ENCODE data around the gene HDAC1. TPM values are rescaled to one million over a fixed set of nuclear protein-coding genes. Genes with fewer than 3 reads are reported as not detected.

The HDAC1 gene
- total and polyA plus RNA-seq, 2 of the 13 experiments (the other 11 are each of a cell fraction or from before 2014, with no cell fraction given): 93.5 to 189 TPM

DNA sequence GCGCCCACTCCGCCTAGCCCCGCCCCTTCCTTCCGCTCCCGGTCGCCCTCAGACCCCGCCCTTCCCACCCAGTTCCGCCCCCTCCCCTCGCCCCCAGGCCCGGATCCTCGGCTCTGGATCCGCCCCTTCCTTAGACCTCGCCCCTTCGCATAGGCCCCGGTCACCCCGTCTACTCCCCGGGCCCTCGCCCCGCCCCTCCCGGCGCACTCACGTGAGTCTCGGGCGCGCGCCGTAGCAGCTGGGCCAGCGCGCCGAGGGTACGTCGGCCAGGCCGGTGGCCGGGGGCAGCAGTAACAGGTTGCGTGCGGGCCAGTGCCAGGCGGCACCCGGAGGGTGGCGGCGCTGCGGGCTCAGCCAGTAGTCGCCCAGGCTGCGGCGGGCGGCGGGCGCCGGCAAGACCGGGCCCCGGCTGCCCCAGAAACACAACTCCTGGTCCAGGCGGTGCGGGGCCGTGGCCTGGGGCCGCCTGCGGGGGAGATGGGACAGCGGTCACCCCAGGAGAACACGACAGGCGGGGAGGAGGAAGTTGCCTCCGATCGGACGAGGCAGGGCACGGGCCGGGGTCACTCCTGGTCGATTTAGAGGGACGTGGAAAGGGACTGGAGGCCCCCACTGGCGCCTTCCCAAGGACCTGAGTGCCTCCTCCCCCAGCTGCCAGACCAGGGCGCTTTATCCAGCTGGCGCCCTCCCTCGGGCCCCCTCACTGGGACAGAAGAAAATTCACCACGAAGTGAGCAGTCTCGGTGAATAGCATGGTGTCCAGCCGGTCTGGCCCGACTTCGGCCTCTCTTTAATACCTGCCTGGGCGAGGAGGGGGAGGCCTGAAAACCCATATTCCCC is 59.7 kb downstream of the HDAC1 start (continued):
- TF ChIP-seq, protein P1, sequence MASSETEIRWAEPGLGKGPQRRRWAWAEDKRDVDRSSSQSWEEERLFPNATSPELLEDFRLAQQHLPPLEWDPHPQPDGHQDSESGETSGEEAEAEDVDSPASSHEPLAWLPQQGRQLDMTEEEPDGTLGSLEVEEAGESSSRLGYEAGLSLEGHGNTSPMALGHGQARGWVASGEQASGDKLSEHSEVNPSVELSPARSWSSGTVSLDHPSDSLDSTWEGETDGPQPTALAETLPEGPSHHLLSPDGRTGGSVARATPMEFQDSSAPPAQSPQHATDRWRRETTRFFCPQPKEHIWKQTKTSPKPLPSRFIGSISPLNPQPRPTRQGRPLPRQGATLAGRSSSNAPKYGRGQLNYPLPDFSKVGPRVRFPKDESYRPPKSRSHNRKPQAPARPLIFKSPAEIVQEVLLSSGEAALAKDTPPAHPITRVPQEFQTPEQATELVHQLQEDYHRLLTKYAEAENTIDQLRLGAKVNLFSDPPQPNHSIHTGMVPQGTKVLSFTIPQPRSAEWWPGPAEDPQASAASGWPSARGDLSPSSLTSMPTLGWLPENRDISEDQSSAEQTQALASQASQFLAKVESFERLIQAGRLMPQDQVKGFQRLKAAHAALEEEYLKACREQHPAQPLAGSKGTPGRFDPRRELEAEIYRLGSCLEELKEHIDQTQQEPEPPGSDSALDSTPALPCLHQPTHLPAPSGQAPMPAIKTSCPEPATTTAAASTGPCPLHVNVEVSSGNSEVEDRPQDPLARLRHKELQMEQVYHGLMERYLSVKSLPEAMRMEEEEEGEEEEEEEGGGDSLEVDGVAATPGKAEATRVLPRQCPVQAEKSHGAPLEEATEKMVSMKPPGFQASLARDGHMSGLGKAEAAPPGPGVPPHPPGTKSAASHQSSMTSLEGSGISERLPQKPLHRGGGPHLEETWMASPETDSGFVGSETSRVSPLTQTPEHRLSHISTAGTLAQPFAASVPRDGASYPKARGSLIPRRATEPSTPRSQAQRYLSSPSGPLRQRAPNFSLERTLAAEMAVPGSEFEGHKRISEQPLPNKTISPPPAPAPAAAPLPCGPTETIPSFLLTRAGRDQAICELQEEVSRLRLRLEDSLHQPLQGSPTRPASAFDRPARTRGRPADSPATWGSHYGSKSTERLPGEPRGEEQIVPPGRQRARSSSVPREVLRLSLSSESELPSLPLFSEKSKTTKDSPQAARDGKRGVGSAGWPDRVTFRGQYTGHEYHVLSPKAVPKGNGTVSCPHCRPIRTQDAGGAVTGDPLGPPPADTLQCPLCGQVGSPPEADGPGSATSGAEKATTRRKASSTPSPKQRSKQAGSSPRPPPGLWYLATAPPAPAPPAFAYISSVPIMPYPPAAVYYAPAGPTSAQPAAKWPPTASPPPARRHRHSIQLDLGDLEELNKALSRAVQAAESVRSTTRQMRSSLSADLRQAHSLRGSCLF (CRISPR knock-in tag; IDR thresholded peaks at IDR 0.05; ENCODE audit: borderline replicate concordance): no peak
- 0 out of 2 replicates have a peak, but pooled peaks have one; percentile 35 for TF ChIP-seq MAF1 (CRISPR knock-in tag; IDR thresholded peaks at IDR 0.05; ENCODE audit: borderline replicate concordance)
- TF ChIP-seq MYNN (CRISPR knock-in tag; IDR thresholded peaks at IDR 0.05; ENCODE audit: low read depth): no peak
- no peak for TF ChIP-seq ZNF713 (CRISPR knock-in tag; IDR thresholded peaks at IDR 0.05)
- TF ChIP-seq RFXANK (CRISPR knock-in tag; IDR thresholded peaks at IDR 0.05): no peak
- TF ChIP-seq, protein P2, sequence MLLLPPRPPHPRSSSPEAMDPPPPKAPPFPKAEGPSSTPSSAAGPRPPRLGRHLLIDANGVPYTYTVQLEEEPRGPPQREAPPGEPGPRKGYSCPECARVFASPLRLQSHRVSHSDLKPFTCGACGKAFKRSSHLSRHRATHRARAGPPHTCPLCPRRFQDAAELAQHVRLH (CRISPR knock-in tag; IDR thresholded peaks at IDR 0.05; ENCODE audit: borderline replicate concordance, low read depth): no peak
- no peak for TF ChIP-seq NFYB (CRISPR knock-in tag; IDR thresholded peaks at IDR 0.05)
- no peak for TF ChIP-seq SETDB1 (CRISPR knock-in tag; IDR thresholded peaks at IDR 0.05; ENCODE audit: borderline replicate concordance)
- TF ChIP-seq, protein P3, sequence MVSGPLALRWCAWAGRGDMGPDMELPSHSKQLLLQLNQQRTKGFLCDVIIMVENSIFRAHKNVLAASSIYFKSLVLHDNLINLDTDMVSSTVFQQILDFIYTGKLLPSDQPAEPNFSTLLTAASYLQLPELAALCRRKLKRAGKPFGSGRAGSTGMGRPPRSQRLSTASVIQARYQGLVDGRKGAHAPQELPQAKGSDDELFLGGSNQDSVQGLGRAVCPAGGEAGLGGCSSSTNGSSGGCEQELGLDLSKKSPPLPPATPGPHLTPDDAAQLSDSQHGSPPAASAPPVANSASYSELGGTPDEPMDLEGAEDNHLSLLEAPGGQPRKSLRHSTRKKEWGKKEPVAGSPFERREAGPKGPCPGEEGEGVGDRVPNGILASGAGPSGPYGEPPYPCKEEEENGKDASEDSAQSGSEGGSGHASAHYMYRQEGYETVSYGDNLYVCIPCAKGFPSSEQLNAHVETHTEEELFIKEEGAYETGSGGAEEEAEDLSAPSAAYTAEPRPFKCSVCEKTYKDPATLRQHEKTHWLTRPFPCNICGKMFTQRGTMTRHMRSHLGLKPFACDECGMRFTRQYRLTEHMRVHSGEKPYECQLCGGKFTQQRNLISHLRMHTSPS (CRISPR knock-in tag; IDR thresholded peaks at IDR 0.05; ENCODE audit: low read depth): no peak
- no peak for TF ChIP-seq SUZ12 (IDR thresholded peaks at IDR 0.05; ENCODE audit: low read depth, low read length)
- no peak for TF ChIP-seq SMAD9 (CRISPR knock-in tag; IDR thresholded peaks at IDR 0.05)
- no peak for TF ChIP-seq ZNF572 (CRISPR knock-in tag; IDR thresholded peaks at IDR 0.05)
- TF ChIP-seq, protein P4, sequence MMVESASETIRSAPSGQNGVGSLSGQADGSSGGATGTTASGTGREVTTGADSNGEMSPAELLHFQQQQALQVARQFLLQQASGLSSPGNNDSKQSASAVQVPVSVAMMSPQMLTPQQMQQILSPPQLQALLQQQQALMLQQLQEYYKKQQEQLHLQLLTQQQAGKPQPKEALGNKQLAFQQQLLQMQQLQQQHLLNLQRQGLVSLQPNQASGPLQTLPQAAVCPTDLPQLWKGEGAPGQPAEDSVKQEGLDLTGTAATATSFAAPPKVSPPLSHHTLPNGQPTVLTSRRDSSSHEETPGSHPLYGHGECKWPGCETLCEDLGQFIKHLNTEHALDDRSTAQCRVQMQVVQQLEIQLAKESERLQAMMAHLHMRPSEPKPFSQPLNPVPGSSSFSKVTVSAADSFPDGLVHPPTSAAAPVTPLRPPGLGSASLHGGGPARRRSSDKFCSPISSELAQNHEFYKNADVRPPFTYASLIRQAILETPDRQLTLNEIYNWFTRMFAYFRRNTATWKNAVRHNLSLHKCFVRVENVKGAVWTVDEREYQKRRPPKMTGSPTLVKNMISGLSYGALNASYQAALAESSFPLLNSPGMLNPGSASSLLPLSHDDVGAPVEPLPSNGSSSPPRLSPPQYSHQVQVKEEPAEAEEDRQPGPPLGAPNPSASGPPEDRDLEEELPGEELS (CRISPR knock-in tag; IDR thresholded peaks at IDR 0.05): no peak
- TF ChIP-seq KLF11 (CRISPR knock-in tag; IDR thresholded peaks at IDR 0.05): no peak
- TF ChIP-seq SRSF9 (IDR thresholded peaks at IDR 0.05; ENCODE audit: borderline replicate concordance, insufficient read depth, low read depth, low read length, poor library complexity, severe bottlenecking): no peak
- TF ChIP-seq CCAR2 (optimal IDR thresholded peaks at IDR 0.05; ENCODE audit: low read depth, low read length): no peak
- no peak for TF ChIP-seq PPARG (CRISPR knock-in tag; conservative IDR thresholded peaks at IDR 0.05)
- TF ChIP-seq, protein P5, sequence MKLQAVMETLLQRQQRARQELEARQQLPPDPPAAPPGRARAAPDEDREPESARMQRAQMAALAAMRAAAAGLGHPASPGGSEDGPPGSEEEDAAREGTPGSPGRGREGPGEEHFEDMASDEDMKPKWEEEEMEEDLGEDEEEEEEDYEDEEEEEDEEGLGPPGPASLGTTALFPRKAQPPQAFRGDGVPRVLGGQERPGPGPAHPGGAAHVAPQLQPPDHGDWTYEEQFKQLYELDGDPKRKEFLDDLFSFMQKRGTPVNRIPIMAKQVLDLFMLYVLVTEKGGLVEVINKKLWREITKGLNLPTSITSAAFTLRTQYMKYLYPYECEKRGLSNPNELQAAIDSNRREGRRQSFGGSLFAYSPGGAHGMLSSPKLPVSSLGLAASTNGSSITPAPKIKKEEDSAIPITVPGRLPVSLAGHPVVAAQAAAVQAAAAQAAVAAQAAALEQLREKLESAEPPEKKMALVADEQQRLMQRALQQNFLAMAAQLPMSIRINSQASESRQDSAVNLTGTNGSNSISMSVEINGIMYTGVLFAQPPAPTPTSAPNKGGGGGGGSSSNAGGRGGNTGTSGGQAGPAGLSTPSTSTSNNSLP (IDR thresholded peaks at IDR 0.05; ENCODE audit: low read depth, low read length): no peak

All from HepG2 (cell line).